Stimulated activated CD8-positive, alpha-beta memory T cell treated with anti-CD3 and anti-CD28 coated beads, Interleukin-4, amount 100 ng/mL, for 4 hours (primary cell): ENCODE data around the gene ZNF687.
A peak's percentile ranks its signal among the peaks of the same experiment; 100 is the strongest.

Experiments used
- DNase-seq, 2 donors: peaks; one replicate each; pipeline ENCODE4 v3.0.0-alpha.2; 2020; ENCODE audit warnings: low read depth in 2 of 2, low spot score in 1 of 2

The ZNF687 gene, protein sequence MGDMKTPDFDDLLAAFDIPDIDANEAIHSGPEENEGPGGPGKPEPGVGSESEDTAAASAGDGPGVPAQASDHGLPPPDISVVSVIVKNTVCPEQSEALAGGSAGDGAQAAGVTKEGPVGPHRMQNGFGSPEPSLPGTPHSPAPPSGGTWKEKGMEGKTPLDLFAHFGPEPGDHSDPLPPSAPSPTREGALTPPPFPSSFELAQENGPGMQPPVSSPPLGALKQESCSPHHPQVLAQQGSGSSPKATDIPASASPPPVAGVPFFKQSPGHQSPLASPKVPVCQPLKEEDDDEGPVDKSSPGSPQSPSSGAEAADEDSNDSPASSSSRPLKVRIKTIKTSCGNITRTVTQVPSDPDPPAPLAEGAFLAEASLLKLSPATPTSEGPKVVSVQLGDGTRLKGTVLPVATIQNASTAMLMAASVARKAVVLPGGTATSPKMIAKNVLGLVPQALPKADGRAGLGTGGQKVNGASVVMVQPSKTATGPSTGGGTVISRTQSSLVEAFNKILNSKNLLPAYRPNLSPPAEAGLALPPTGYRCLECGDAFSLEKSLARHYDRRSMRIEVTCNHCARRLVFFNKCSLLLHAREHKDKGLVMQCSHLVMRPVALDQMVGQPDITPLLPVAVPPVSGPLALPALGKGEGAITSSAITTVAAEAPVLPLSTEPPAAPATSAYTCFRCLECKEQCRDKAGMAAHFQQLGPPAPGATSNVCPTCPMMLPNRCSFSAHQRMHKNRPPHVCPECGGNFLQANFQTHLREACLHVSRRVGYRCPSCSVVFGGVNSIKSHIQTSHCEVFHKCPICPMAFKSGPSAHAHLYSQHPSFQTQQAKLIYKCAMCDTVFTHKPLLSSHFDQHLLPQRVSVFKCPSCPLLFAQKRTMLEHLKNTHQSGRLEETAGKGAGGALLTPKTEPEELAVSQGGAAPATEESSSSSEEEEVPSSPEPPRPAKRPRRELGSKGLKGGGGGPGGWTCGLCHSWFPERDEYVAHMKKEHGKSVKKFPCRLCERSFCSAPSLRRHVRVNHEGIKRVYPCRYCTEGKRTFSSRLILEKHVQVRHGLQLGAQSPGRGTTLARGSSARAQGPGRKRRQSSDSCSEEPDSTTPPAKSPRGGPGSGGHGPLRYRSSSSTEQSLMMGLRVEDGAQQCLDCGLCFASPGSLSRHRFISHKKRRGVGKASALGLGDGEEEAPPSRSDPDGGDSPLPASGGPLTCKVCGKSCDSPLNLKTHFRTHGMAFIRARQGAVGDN

GRCh38 chr1:151281969-151282882, at the start of gene ZNF687:
Gene ZNF687 (plus strand): TSS chr1:151282299. CDS start chr1:151286292, 3,993 bp downstream.
- peak; percentile 89 to 97 for DNase-seq

- no peak for DNase-seq
Measured at GRCh38 chr1:151235235-151235634, 46.9 kb upstream of the ZNF687 start.

DNA sequence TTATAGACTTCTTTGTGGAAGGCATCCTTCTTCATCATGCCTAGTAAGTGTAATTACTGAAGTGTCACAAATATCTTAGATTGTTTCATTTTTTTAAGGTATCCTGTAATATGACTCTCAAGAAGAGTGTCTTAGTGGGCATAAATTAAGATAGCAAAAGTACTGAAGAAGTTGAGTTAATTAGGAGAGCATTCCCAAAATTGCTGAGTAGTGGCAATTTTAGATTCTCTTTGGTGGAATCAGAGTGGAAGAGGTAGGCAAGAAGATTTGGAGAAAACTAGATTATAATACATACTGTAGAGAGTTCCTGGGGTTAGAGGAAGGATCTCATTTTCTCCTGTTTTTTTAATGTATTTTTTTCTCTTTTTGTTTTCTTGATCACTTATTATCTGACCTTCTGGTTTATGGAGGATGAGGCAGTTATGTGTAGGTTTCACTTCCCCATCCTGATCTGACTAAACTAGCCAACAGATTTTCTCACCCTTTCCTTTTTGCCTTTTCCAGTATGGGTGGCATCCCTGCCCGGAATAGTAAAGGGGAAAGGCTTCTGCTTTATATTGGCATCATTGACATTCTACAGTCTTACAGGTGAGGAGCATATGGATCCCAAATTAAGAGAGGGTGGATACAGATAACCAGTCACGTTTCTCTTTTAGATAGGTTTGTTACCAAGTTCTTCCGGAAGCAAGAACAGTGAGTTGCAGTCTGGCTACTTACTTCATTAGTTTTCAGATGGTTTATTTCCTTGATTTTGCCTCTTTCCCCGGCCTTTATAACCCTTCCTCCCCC, 44.2 kb upstream of the ZNF687 start:
- no peak for DNase-seq

DNA sequence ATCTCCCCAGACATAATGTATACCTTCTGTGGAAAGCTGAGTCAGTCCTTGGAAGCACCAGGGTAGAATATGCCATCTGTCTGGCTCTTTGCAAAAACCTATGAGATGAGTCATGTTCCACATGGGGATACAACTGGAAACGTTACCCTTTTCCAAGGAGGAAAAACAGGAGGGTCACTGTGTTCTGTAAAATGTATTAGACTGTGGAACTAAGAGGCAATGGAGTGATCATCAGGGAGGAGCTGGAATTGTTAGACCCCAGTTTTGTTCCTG, 43.7 kb upstream of the ZNF687 start:
- no peak for DNase-seq

GRCh38 chr1:151242442-151242841, 39.7 kb upstream of the ZNF687 start:
- no peak for DNase-seq

- no peak for DNase-seq
Measured at GRCh38 chr1:151243683-151244216, 38.3 kb upstream of the ZNF687 start.

GRCh38 chr1:151246786-151247185, 35.3 kb upstream of the ZNF687 start:
- DNase-seq = no peak

DNA sequence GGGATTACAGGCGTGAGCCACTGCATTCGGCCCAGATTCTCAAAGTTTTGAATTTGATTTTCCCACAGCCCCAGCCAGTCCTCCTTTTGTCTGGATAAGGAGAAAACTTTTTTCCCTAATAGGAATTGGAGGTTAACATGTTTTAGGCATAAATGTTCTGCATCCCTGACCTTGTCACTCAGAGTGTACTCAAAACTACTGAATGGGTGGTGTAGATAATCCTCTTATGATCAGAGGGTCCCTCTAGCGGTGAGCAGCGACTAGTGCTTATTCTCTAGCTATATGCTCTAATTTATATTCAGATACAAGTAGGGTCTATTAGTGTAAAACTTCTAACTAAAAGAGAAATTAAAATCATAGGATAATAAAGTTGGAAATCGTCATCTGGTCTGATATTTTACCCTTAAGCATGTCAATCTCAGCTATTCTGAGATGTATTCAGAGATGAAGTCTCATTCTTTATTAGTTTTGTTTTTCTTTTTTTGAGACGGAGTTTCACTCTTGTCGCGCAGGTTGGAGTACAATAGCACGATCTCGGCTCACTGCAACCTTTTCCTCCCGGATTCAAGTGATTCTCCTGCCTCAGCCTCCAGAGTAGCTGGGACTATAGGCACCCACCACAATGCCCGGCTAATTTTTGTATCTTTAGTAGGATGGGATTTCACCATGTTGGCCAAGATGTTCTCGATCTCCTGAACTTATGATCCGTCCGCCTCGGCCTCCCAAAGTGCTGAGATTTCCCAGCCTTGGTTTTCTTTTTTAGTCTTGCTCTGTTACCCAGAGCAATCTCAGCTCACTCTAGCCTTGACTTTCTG, 30.2 kb upstream of the ZNF687 start:
- peak; percentile 28 to 34 for DNase-seq

DNA sequence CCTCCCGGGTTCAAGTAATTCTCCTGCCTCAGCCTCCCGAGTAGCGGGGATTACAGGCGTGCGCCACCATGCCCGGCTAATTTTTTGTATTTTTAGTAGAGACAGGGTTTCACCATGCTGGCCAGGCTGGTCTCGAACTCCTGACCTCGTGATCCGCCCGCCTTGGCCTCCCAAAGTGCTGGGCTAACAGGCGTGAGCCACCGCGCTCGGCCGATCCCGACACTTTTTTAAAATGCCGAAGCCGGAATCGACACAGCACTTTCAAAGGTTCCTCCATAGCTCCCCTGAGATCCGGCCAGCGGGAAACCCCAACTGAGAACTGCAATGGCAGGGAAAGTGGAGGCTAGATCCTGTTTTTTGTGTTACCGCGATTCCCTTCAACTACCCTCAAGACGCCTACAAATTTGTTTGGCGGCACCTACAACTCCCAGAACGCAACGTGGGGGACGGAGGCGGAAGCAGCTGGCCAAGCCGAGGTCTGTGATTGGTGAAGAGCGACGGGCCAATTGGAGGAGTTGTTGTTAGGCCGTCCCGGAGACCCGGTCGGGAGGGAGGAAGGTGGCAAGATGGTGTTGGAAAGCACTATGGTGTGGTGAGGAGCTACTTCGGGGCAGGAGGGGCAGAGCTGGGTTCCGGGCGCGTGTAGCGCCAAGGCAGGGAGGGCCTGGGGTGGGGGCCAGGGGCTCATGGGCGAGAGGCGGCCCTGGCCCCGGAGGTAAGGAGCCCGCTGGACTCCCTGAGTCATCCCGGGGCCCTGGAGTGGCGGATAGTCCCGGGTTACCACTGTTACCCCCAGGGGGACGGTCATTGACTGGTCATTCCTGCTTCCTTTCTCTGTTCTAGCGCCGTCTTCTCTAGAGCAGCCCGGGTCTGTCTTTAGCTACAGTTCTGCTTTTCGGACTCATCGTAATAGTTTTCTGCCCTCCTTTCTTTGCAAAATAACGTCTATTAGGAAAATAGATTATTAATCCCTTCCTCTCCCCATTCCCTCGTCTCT, 27.6 kb upstream of the ZNF687 start, which contains the start of gene PSMD4:
TSS of gene PSMD4 (plus strand) at position 518 of the 997 bp plus-strand sequence. CDS start at position 567, 49 bp downstream.
- DNase-seq = peak; percentile 77 to 87

GRCh38 chr1:151255381-151255780, 26.7 kb upstream of the ZNF687 start:
- DNase-seq = no peak

- DNase-seq = no peak
Measured at GRCh38 chr1:151259351-151259750, 22.7 kb upstream of the ZNF687 start.

DNA sequence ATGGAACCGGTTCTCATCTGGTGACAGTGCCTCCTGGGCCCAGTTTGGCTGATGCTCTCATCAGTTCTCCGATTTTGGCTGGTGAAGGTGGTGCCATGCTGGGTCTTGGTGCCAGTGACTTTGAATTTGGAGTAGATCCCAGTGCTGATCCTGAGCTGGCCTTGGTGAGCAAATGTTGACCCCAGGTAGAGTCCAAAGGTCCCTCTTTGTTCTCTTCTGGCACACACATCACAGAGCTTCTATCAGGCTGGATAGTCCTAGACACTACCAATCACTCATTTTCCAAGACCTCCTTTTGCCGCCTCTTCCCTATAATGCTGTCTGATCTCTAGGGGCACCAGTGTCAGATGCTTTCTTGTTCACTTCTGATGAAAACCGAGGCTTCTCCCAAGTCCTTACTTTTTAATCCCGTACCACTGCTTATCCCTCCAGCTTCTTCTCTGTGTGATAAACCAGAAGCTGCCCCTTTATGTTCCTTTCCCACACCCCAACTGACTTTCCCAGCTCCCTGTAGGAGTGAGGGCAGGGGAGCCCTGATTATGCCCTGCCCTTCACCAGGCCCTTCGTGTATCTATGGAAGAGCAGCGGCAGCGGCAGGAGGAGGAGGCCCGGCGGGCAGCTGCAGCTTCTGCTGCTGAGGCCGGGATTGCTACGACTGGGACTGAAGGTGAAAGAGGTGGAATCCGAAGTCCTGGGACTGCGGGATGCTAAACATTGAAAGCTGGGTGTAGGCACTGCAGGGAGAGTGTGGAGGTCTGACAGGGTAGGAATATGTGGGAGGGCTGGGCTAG, 16.5 kb upstream of the ZNF687 start:
- no peak for DNase-seq

DNA sequence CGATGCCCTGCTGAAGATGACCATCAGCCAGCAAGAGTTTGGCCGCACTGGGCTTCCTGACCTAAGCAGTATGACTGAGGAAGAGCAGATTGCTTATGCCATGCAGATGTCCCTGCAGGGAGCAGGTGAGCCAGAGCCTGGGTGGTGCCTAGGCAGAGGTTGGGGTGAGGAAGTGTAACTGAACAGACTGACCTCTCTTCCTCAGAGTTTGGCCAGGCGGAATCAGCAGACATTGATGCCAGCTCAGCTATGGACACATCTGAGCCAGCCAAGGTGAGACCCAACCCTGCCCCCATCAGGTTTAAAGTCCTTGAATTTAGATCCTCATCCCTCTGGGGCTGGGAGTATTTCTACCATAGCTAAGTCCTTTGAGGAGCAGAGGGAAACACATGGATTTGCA, 15.8 kb upstream of the ZNF687 start:
- no peak for DNase-seq

DNA sequence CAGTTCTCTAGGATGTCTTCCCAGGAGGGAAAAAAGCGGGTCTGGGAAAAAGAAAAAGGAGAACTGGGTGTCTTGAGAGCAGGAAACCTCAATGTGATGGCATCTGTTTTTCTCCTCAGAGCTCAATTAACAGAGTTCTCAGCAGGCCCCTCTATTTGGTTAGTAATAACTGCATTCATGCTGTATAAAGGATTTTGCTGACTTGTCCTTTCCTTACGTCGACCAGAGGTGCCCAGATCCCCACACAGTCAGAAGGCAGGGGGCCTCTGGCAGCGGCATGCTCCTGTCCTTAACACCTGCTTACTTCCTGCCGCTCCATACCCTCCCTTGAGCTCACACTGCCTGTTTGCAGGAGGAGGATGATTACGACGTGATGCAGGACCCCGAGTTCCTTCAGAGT, 15.3 kb upstream of the ZNF687 start:
- no peak for DNase-seq

GRCh38 chr1:151267760-151268159, 14.3 kb upstream of the ZNF687 start:
- no peak for DNase-seq

DNA sequence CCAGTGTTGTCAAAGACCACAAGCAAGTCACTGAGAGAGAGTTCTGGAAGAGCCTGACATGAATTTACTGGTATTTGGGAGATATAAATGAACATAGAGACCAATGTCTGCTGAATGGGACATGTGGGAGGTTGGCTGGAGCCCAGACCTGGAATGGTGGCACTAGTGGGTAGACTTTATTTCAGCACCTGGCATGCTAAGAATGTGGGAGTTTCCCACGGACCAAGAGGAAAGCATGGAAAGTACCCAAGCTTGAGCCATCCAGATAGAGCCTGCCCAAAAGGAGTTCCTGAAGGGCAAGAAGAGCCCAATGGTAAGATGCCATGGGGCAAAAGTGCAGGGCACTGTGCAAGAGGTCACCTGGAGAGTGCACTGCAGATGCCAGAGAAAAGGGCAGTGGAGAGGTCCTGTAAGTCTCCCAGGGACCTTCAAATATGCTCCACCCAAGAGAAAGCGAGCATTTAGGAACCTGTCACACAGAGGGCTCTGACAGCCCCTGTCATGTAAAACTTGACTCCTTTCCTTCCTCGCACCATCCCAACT, 8.1 kb upstream of the ZNF687 start:
- no peak for DNase-seq
